ENCODE results near the gene LRRN2. TPM values are rescaled to one million over a fixed set of nuclear protein-coding genes. Genes with fewer than 3 reads are reported as not detected.

Gene LRRN2
- total and polyA plus RNA-seq, 2 of the 8 experiments (the other 6 are each of a cell fraction or from before 2014, with no cell fraction given) = 1.8 to 2.3 TPM

GRCh38 chr1:204712708-204713430, 27.3 kb upstream of the LRRN2 start:
- Histone ChIP-seq H3K9me3 (ENCODE audit: insufficient read depth in 2 of 2, low read depth in 1 of 2, low read length in 1 of 2) (no peaks in the 10 kb centered on the region), H3K4ac (replicated peaks; ENCODE audit: insufficient read length, low read depth, low read length) (no peak overlapping the region), H3K79me1 (ENCODE audit: low read depth, low read length) (no peaks in the 10 kb centered on the region), H3K27ac (ENCODE audit: low read depth, low read length) (no peak overlapping the region), H3K4me3 (ENCODE audit: extremely low read depth in 1 of 4, insufficient read depth in 2 of 4, low read depth in 3 of 4, low read length in 4 of 4) (no peak overlapping the region), H3K23me2 (ENCODE audit: low read depth, low read length) (peaks cover 2% of the 10 kb centered on the region; the same call in 1 of the 2 replicates), H2BK12ac (ENCODE audit: low read depth, low read length) (no peak overlapping the region), H2BK5ac (ENCODE audit: low read depth, low read length) (no peak overlapping the region), H3K4me2 (ENCODE audit: insufficient read depth in 1 of 2, low read depth in 2 of 2, low read length in 2 of 2) (no peak overlapping the region), H3K23ac (ENCODE audit: insufficient read length) (no peak overlapping the region), H2AK5ac (ENCODE audit: low read depth, low read length) (no peak overlapping the region), H3K4me1 (replicated peaks in 1 of 4; ENCODE audit: control insufficient read depth in 3 of 4, insufficient read depth in 4 of 4, low read length in 3 of 4) (peaks cover 21 to 36% (median 26%) of the 10 kb centered on the region in 4 experiments), H2BK20ac (ENCODE audit: low read length) (no peak overlapping the region), H2BK15ac (ENCODE audit: low read length) (no peak overlapping the region), H4K91ac (replicated peaks; ENCODE audit: insufficient read length, low read length) (no peak overlapping the region), H3K9ac (replicated peaks in 1 of 4; ENCODE audit: extremely low read depth in 1 of 4, low read depth in 3 of 4, low read length in 3 of 4) (no peak overlapping the region), H2BK120ac (replicated peaks; ENCODE audit: low read depth, low read length) (no peak overlapping the region), H4K20me1 (replicated peaks in 1 of 2; ENCODE audit: control insufficient read depth in 1 of 2, insufficient read depth in 2 of 2, low read length in 2 of 2) (peaks cover 12 to 30% of the 10 kb centered on the region in 2 experiments), H3K79me2 (ENCODE audit: control insufficient read depth in 1 of 2, insufficient read depth in 2 of 2, low read length in 2 of 2) (no peaks in the 10 kb centered on the region), H3K14ac (ENCODE audit: insufficient read length) (no peak overlapping the region), H3K36me3 (ENCODE audit: control insufficient read depth in 2 of 4, insufficient read depth in 4 of 4, low read length in 3 of 4) (no peaks in the 10 kb centered on the region), H4K8ac (ENCODE audit: extremely low read depth, insufficient read depth, low read length) (no peak overlapping the region), H3K18ac (ENCODE audit: extremely low read depth, low read length) (no peak overlapping the region), H2AFZ (ENCODE audit: low read length) (no peak overlapping the region), H4K5ac (ENCODE audit: insufficient read length, low read depth, low read length) (no peak overlapping the region), H3K27me3 (replicated peaks in 1 of 4; ENCODE audit: control insufficient read depth in 3 of 4, extremely low read depth in 1 of 4, insufficient read depth in 3 of 4, low read length in 3 of 4) (peaks cover 34 to 72% (median 64%) of the 10 kb centered on the region in 4 experiments), H3K56ac (replicated peaks; ENCODE audit: insufficient read length, low read depth, low read length) (no peak overlapping the region)
- ChIA-PET POLR2A (ENCODE audit: partially characterized antibody) (no interaction called here), CTCF (ENCODE audit: partially characterized antibody) (interaction anchor here (0.7 to 8.4 kb wide), 11 partner anchors 18 to 94 kb away, joined by 3 to 35 read pairs (median 15); no protein-coding TSS in a partner anchor)
- FAIRE-seq (no peak), DNase-seq (ENCODE audit: low read depth in 1 of 2, low spot score in 2 of 2) (no peak)
- 95% methylated on average over 4 of the region's 4 CpGs; no CpG with 5 or more reads in 1 of the 2 experiments for WGBS, 2 experiments (ENCODE audit: extremely low coverage in 1 of 2, insufficient coverage in 1 of 2, insufficient read length in 1 of 2, insufficient replicate concordance in 2 of 2, low coverage in 1 of 2, low lambda C conversion rate in 2 of 2, missing lambda C conversion rate in 1 of 2)
- TF ChIP-seq KDM4A (IDR thresholded peaks at IDR 0.05; ENCODE audit: low read depth, low read length, severe bottlenecking) (no peak), CBX8 (IDR thresholded peaks at IDR 0.05; ENCODE audit: borderline replicate concordance, low read depth, low read length) (no peak), RBBP5 (IDR thresholded peaks at IDR 0.05; ENCODE audit: borderline replicate concordance, low read depth, low read length) (no peak), CTCF (IDR thresholded peaks at IDR 0.05; ENCODE audit: control extremely low read depth in 1 of 3, insufficient read depth in 1 of 3, low read depth in 1 of 3, low read length in 3 of 3) (no peak), CHD2 (IDR thresholded peaks at IDR 0.05; ENCODE audit: low read length) (no peak)
